ENCODE results near the gene GFRA1.
"Not testable (repeated sequence)": the region's sequence is repeated elsewhere in the genome, so short reads cannot be mapped to it uniquely, and the experiment has no call there.

The GFRA1 gene

GRCh38 chr10:116056445-116057293 is 216.3 kb downstream of the GFRA1 start:
- DNase-seq, result no peak

- DNase-seq, result no peak
These were observed 217.1 kb downstream of the GFRA1 start for GRCh38 chr10:116055917-116056252.

GRCh38 chr10:116055252-116055916 is 217.6 kb downstream of the GFRA1 start:
- no peak for DNase-seq

- DNase-seq, result no peak
These were observed 219.1 kb downstream of the GFRA1 start for GRCh38 chr10:116053910-116054309.

- not testable (repeated sequence) for DNase-seq
These were observed 219.8 kb downstream of the GFRA1 start for GRCh38 chr10:116053009-116053730.

- DNase-seq, result not testable (repeated sequence)
These were observed 220.5 kb downstream of the GFRA1 start for GRCh38 chr10:116052522-116052921.

GRCh38 chr10:116049974-116050304 is 223.1 kb downstream of the GFRA1 start:
- DNase-seq, result no peak

- DNase-seq, result no peak
These were observed 223.6 kb downstream of the GFRA1 start for GRCh38 chr10:116049158-116049973.

- no peak for DNase-seq
These were observed 227.3 kb downstream of the GFRA1 start for GRCh38 chr10:116045366-116046356.

- no peak for DNase-seq
These were observed 228.2 kb downstream of the GFRA1 start for GRCh38 chr10:116044801-116045248.

GRCh38 chr10:116043861-116044260 is 229.1 kb downstream of the GFRA1 start:
- DNase-seq, result no peak

GRCh38 chr10:116043304-116043703 is 229.7 kb downstream of the GFRA1 start:
- no peak for DNase-seq

GRCh38 chr10:116041948-116042347 is 231.1 kb downstream of the GFRA1 start:
- DNase-seq, result no peak

- DNase-seq, result no peak
These were observed 233.4 kb downstream of the GFRA1 start for GRCh38 chr10:116039612-116040011.

GRCh38 chr10:116038259-116038658 is 234.7 kb downstream of the GFRA1 start:
- no peak for DNase-seq

- not testable (repeated sequence) for DNase-seq
These were observed 237.6 kb downstream of the GFRA1 start for GRCh38 chr10:116035406-116035805.

- no peak for DNase-seq
These were observed 242.4 kb downstream of the GFRA1 start for GRCh38 chr10:116030576-116030975.

GRCh38 chr10:116029826-116030225 is 243.2 kb downstream of the GFRA1 start:
- DNase-seq, result no peak

- DNase-seq, result no peak
These were observed 245.7 kb downstream of the GFRA1 start for GRCh38 chr10:116027355-116027754.

GRCh38 chr10:116026725-116027124 is 246.3 kb downstream of the GFRA1 start:
- no peak for DNase-seq

GRCh38 chr10:116026315-116026714 is 246.7 kb downstream of the GFRA1 start:
- no peak for DNase-seq
